Loucy (cell line): Measurements from ENCODE around the gene ADTRP.

Experiments used
- CTCF ChIP-seq: fragments of 200-600 bp; sonication (generic); conservative IDR thresholded peaks from 2 replicates; pipeline ENCODE4 v1.5.1; 2014; ENCODE audit warnings: mild to moderate bottlenecking, antibody characterized with exemption, low read length
- EZH2phosphoT487 ChIP-seq: fragments of 200-600 bp; IDR thresholded peaks from 2 replicates; pipeline ENCODE4 v1.6.1; 2018; ENCODE audit warnings: antibody characterized with exemption, mild to moderate bottlenecking, moderate library complexity, borderline replicate concordance

- TF ChIP-seq CTCF (no peak), EZH2phosphoT487 (no peak)
Measured at GRCh38 chr6:11791354-11792107, 12.9 kb upstream of the ADTRP start.
